Measurements from ENCODE around the gene NELFB. TPM values are rescaled to one million over a fixed set of nuclear protein-coding genes. Genes with fewer than 3 reads are reported as not detected.
A peak's percentile ranks its signal among the peaks of the same experiment; 100 is the strongest.

NELFB gene
- total and polyA plus RNA-seq, 2 donors (not counting 1 experiment from before 2014, with no cell fraction given), result 53.7 to 55.8 TPM

- ATAC-seq (ENCODE audit: low read depth), result no peak
- Histone ChIP-seq H3K27me3 (replicated peaks in 1 of 4; ENCODE audit: control extremely low read depth in 1 of 4, control insufficient read depth in 3 of 4, insufficient read depth in 4 of 4, low read length in 3 of 4) (peaks cover 0 to 18% (median 2%) of the 10 kb centered on the region in 4 experiments), H2AFZ (ENCODE audit: insufficient read depth, low read depth, low read length, poor library complexity, severe bottlenecking) (no peak overlapping the region), H3K36me3 (replicated peaks in 1 of 2; ENCODE audit: control extremely low read depth in 1 of 2, control insufficient read depth in 1 of 2, extremely low read depth in 1 of 2, insufficient read depth in 2 of 2, low read length in 1 of 2) (no peaks in the 10 kb centered on the region), H4K20me1 (ENCODE audit: control insufficient read depth, insufficient read depth, low read length, poor library complexity, severe bottlenecking) (peaks cover 17% of the 10 kb centered on the region), H3K27ac (ENCODE audit: low read length in 2 of 2) (no peak overlapping the region), H3K9me3 (ENCODE audit: control extremely low read depth in 1 of 3, control insufficient read depth in 2 of 3, insufficient read depth in 1 of 3, low read length in 2 of 3) (peaks cover 0 to 3% (median 0%) of the 10 kb centered on the region in 3 donors), H3K9ac (ENCODE audit: low read length) (no peak overlapping the region), H3K4me3 (ENCODE audit: control extremely low read depth in 1 of 5, extremely low read depth in 1 of 5, insufficient read depth in 1 of 5, low read depth in 2 of 5, low read length in 4 of 5) (no peak overlapping the region), H3K79me2 (ENCODE audit: control insufficient read depth, insufficient read depth, low read length) (peaks cover 26% of the 10 kb centered on the region), H3K4me2 (replicated peaks; ENCODE audit: low read depth, low read length, poor library complexity, severe bottlenecking) (peak overlapping the region; percentile 72), H3K4me1 (ENCODE audit: control insufficient read depth in 2 of 2, insufficient read depth in 2 of 2, low read length in 2 of 2) (peaks cover 33 to 52% of the 10 kb centered on the region in 2 donors)
- H3K4me1 Mint-ChIP-seq, result peaks cover 33% of the 10 kb centered on the region
- CTCF ChIA-PET, result interaction anchor here (0.9 to 8.9 kb wide), 4 partner anchors 9 to 138 kb away, joined by 3 to 76 read pairs (median 4); partner anchors contain the start of genes CYSRT1, RNF208, RNF224 and SSNA1
- POLR2A ChIA-PET, result interaction anchor here (0.6 to 1.0 kb wide), 4 partner anchors 10 to 502 kb away, joined by 3 to 10 read pairs (median 4); partner anchors contain the start of gene CYSRT1
- intact Hi-C loops (cut with micrococcal nuclease), result no loop called here
- no peak overlapping the region for H3K4me3 Mint-ChIP-seq
- 77% methylated on average over 36 of the region's 40 CpGs for WGBS (ENCODE audit: insufficient coverage)
- H3K27ac Mint-ChIP-seq, result peak overlapping the region; percentile 20
- H3K9me3 Mint-ChIP-seq (ENCODE audit: insufficient read depth), result no peaks in the 10 kb centered on the region
- H3K27me3 Mint-ChIP-seq, result no peaks in the 10 kb centered on the region
- TF ChIP-seq CTCF (IDR thresholded peaks at IDR 0.05), result no peak
- TF ChIP-seq EZH2 (IDR thresholded peaks at IDR 0.05; ENCODE audit: borderline replicate concordance, insufficient read depth, low read depth, low read length, poor library complexity, severe bottlenecking), result no peak
- DNase-seq, result peak; percentile 31
Observed at GRCh38 chr9:137234055-137234697, 21.0 kb upstream of the NELFB start.

All from B cell (primary cell).